ENCODE data around the gene IER5. TPM values are rescaled to one million over a fixed set of nuclear protein-coding genes. Genes with fewer than 3 reads are reported as not detected.
"Not testable (repeated sequence)": the region's sequence is repeated elsewhere in the genome, so short reads cannot be mapped to it uniquely, and the experiment has no call there.

The IER5 gene
- total and polyA plus RNA-seq, 3 experiments from 2014 or later, result 29.0 to 57.2 (median 52.3) TPM

DNA sequence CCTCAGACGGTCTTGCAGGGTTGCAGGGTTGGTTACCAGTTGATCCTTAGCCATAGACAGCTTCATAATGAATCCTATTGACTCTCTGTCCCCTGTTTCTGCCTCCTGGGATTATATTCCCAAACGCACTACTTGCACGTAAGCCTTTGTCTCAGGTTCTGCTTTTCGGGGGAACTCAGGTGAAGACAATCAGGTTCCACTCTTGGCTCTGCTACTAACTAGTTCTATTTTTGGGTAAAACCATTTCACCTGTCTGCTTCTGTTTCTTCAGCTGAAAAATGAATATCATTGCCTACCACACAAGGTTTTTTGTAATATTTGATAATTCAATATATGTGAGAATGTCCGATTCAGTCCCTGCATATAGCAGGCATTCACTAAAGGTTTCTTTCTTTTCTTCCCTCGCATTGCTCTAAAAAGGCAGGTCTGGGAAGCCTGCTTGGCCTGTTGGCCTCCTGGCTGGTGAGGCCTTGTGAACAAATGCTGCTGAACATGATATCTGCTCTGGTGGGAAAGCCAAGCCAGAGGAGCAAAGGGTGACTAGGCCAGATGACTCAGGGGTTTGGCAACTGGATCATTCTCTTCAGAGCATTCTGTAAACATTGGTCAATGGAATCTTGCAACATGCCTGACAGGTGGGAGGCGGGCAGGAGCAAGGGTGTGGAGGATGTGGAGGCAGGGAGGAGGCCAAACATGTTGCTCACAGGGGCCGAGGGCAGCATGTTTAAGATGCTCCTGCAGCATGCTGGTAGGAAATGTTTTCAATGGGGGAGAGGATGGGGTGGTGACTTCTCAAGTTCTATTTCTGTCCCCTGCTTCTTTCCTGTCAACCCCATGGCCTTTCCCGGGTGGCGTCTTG, 23.8 kb downstream of the IER5 start:
- no peaks in the 10 kb centered on the region for H3K27me3 ChIP-seq (ENCODE audit: insufficient read depth, low read length, poor library complexity, severe bottlenecking)
- ChIA-PET POLR2A (no interaction called here), CTCF (interaction anchor here (1.0 to 2.8 kb wide), 2 partner anchors 22 to 30 kb away, joined by 3 to 12 read pairs; no protein-coding TSS in a partner anchor)
- Mint-ChIP-seq H3K27ac (peak overlapping the region in 3 of 8 donors; percentile 18 to 81 (median 40)), H3K4me1 (no peaks in the 10 kb centered on the region), H3K4me3 (no peak overlapping the region), H3K9me3 (no peaks in the 10 kb centered on the region), H3K36me3 (no peaks in the 10 kb centered on the region), H3K27me3 (peaks cover 6 to 19% of the 10 kb centered on the region in 2 donors)
- no peak for DNase-seq
- no peak overlapping the region for H3K27ac ChIP-seq (ENCODE audit: low read depth, low read length)
- H3K9me3 ChIP-seq (ENCODE audit: low read length), result no peaks in the 10 kb centered on the region
- H3K4me3 ChIP-seq (ENCODE audit: low read length), result no peak overlapping the region
- H3K36me3 ChIP-seq (ENCODE audit: insufficient read depth, low read length), result no peaks in the 10 kb centered on the region
- H3K4me1 ChIP-seq (ENCODE audit: insufficient read depth, low read length), result peaks cover under 1% of the 10 kb centered on the region

DNA sequence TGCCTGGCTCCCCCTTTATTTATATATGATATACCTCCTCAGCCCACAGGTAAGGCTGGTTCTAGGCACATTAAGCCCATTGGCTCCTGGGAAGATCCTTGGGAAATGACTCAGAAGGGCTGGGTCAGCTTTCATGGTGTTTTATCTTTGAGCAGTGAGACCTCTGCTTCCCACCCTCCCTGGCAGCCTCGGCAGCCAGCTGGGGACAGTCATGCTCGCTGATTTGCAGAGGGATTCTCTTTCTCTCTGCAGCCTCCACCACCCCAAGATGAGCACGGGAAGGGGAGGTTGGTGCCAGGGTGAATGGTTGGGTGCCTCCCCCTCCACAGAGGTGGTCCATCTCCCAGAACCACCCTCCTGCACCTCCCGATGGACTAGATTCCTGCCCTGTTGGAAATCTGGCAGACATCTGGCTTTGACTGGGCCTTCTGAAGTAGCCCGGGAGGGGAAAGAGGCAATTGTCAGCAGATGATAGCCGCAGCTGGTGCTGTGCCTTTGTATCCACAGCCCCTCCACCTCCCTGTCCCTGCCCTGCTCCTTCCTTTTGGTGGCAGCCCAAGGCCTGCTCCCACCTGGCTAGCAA, 24.6 kb downstream of the IER5 start:
- ChIA-PET POLR2A (interaction anchor here (0.5 kb wide), 1 partner anchor 35 kb away, joined by 3 read pairs; no protein-coding TSS in a partner anchor), CTCF (no interaction called here)
- H3K9me3 ChIP-seq (ENCODE audit: low read length), result no peaks in the 10 kb centered on the region
- H3K9me3 Mint-ChIP-seq, result no peaks in the 10 kb centered on the region
- peaks cover 6 to 19% of the 10 kb centered on the region in 2 donors for H3K27me3 Mint-ChIP-seq
- no peak for DNase-seq
- no peak overlapping the region for H3K4me3 Mint-ChIP-seq
- H3K36me3 ChIP-seq (ENCODE audit: insufficient read depth, low read length), result no peaks in the 10 kb centered on the region
- H3K4me3 ChIP-seq (ENCODE audit: low read length), result no peak overlapping the region
- no peaks in the 10 kb centered on the region for H3K4me1 Mint-ChIP-seq
- H3K27ac Mint-ChIP-seq, result no peak overlapping the region
- no peak overlapping the region for H3K27ac ChIP-seq (ENCODE audit: low read depth, low read length)
- H3K4me1 ChIP-seq (ENCODE audit: insufficient read depth, low read length), result no peaks in the 10 kb centered on the region
- no peaks in the 10 kb centered on the region for H3K36me3 Mint-ChIP-seq
- no peaks in the 10 kb centered on the region for H3K27me3 ChIP-seq (ENCODE audit: insufficient read depth, low read length, poor library complexity, severe bottlenecking)

DNA sequence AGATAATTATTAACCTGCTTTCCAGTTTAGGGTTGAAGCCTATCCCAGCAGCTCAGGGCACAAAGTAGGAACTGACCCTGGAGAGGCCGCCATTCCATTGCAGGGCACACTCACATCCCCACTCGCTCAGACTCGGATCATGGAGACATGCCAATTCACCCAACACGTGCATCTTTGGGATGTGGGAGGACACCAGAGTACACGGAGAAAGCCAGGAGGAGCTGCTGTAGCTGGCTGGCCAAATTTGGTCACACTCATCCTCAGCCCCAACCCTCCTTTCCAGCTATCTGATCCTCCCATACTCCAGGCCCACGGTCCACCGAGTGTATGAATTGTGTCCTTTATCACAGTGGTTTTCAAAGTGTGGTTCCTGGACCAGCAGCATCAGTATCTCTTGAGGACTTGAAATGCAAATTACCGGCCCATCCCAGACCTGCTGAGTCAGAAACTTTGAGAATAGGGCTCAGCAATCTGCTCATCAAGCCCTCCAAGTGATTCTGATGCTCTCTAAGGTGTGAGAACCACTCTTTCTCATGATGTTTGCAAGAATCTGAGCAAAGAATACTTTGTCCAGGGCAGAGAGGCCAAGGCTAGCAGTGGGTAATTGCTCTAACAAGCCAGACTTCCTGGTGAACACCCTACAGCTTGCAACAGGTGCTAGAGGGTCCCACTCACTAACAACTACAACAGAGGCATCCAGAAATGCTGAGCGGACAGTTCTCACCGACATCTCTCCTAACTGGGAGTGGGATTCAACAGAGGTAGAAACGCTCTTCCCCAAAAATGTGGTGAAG, 26.3 kb downstream of the IER5 start:
- H3K4me3 Mint-ChIP-seq, result no peak overlapping the region
- Histone ChIP-seq H3K27me3 (ENCODE audit: insufficient read depth, low read length, poor library complexity, severe bottlenecking) (no peaks in the 10 kb centered on the region), H3K27ac (ENCODE audit: low read depth, low read length) (no peak overlapping the region), H3K4me1 (ENCODE audit: insufficient read depth, low read length) (no peaks in the 10 kb centered on the region), H3K4me3 (ENCODE audit: low read length) (no peak overlapping the region), H3K36me3 (ENCODE audit: insufficient read depth, low read length) (no peaks in the 10 kb centered on the region), H3K9me3 (ENCODE audit: low read length) (no peaks in the 10 kb centered on the region)
- no peaks in the 10 kb centered on the region for H3K9me3 Mint-ChIP-seq
- ChIA-PET POLR2A (interaction anchor here (0.6 kb wide), 1 partner anchor 10 kb away, joined by 7 read pairs; no protein-coding TSS in a partner anchor), CTCF (interaction anchor here (0.8 to 2.5 kb wide), 5 partner anchors 9 to 51 kb away, joined by 3 to 9 read pairs (median 3); no protein-coding TSS in a partner anchor)
- no peaks in the 10 kb centered on the region for H3K36me3 Mint-ChIP-seq
- H3K27me3 Mint-ChIP-seq, result peaks cover 6 to 15% of the 10 kb centered on the region in 2 donors
- H3K27ac Mint-ChIP-seq, result peak overlapping the region in 1 of 8 donors; percentile 38
- no peaks in the 10 kb centered on the region for H3K4me1 Mint-ChIP-seq
- DNase-seq, result no peak

DNA sequence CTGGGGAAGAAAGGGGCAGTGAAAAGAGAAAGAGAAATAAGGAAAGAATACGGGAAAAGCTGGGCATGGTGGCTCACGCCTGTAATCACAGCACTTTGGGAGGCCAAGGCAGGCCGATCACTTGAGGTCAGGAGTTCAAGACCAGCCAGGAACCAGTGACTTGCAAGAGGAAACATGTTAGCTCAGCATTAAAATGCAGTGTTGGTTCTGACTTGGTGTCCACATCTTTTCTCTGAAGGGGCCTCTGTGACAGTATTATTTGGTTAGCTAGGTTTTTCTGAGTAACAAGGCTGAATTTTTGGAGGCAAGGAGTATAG, 26.8 kb downstream of the IER5 start:
- H3K4me3 ChIP-seq (ENCODE audit: low read length), result no peak overlapping the region
- H3K27me3 ChIP-seq (ENCODE audit: insufficient read depth, low read length, poor library complexity, severe bottlenecking), result no peaks in the 10 kb centered on the region
- CTCF ChIA-PET, result interaction anchor here (0.8 to 2.5 kb wide), 5 partner anchors 10 to 50 kb away, joined by 3 to 9 read pairs (median 3); no protein-coding TSS in a partner anchor
- Mint-ChIP-seq H3K27me3 (peaks cover 6 to 13% of the 10 kb centered on the region in 2 donors), H3K4me3 (no peak overlapping the region), H3K9me3 (no peaks in the 10 kb centered on the region), H3K36me3 (no peaks in the 10 kb centered on the region), H3K4me1 (no peaks in the 10 kb centered on the region), H3K27ac (no peak overlapping the region)
- H3K36me3 ChIP-seq (ENCODE audit: insufficient read depth, low read length), result no peaks in the 10 kb centered on the region
- H3K27ac ChIP-seq (ENCODE audit: low read depth, low read length), result no peak overlapping the region
- POLR2A ChIA-PET, result no interaction called here
- DNase-seq, result no peak
- H3K9me3 ChIP-seq (ENCODE audit: low read length), result no peaks in the 10 kb centered on the region
- H3K4me1 ChIP-seq (ENCODE audit: insufficient read depth, low read length), result no peaks in the 10 kb centered on the region

DNA sequence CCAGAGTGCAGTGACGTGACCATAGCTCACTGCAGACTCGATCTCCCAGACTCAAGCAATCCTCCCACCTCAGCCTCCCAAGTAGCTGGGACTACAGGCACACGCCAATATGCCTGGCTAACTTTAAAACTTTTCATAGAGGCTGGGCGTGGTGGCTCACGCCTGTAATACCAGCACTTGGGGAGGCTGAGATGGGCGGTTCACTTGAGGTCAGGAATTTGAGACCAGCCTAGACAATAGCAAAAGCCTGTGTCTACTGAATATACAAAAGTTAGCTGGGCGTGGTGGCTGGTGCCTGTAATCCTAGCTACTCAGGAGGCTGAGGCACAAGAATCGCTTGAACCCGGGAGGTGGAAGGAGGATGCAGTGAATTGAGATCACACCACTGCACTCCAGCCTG, 27.5 kb downstream of the IER5 start:
- H3K4me3 Mint-ChIP-seq; H3K4me3 ChIP-seq (ENCODE audit: low read length); DNase-seq; POLR2A ChIA-PET; H3K27me3 ChIP-seq (ENCODE audit: insufficient read depth, low read length, poor library complexity, severe bottlenecking); H3K4me1 Mint-ChIP-seq; H3K4me1 ChIP-seq (ENCODE audit: insufficient read depth, low read length); H3K27ac ChIP-seq (ENCODE audit: low read depth, low read length); H3K27me3 Mint-ChIP-seq; H3K36me3 Mint-ChIP-seq; H3K9me3 ChIP-seq (ENCODE audit: low read length); H3K9me3 Mint-ChIP-seq; H3K27ac Mint-ChIP-seq; H3K36me3 ChIP-seq (ENCODE audit: insufficient read depth, low read length): not testable (repeated sequence)
- CTCF ChIA-PET, result interaction anchor here (0.8 to 2.5 kb wide), 5 partner anchors 10 to 50 kb away, joined by 3 to 9 read pairs (median 3); no protein-coding TSS in a partner anchor

DNA sequence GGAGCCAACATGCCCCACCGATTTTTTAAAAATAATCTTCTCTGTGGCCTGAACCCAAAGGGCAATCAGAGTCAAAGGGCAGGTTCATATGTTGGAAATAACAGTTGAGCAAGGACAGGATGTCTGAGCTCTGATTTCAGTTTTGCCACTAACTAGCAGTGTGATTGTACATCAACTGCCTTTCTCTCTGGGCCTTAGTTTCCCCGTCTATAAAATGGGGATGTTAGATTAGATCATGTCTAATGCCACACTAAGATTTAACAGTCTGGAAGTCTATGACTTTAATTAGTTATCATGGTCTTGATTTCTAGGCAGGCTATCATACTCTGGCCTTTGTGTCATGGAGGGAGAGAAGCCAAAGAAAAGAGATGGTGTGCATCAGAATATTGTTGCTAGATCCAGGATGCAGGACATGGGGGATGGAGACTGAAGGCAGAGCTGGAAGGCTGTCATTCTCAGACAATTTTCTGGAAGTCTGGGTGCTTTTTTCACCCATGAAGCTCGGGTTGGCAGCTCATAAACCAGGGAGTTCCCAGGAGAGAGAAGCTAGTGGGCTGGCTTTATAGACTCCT, 28.4 kb downstream of the IER5 start:
- H3K27me3 Mint-ChIP-seq, result peaks cover 2 to 3% of the 10 kb centered on the region in 2 donors
- H3K4me1 Mint-ChIP-seq, result no peaks in the 10 kb centered on the region
- no peaks in the 10 kb centered on the region for H3K36me3 Mint-ChIP-seq
- Histone ChIP-seq H3K36me3 (ENCODE audit: insufficient read depth, low read length) (no peaks in the 10 kb centered on the region), H3K9me3 (ENCODE audit: low read length) (no peaks in the 10 kb centered on the region), H3K4me1 (ENCODE audit: insufficient read depth, low read length) (no peaks in the 10 kb centered on the region), H3K27me3 (ENCODE audit: insufficient read depth, low read length, poor library complexity, severe bottlenecking) (no peaks in the 10 kb centered on the region), H3K27ac (ENCODE audit: low read depth, low read length) (no peak overlapping the region), H3K4me3 (ENCODE audit: low read length) (no peak overlapping the region)
- no peaks in the 10 kb centered on the region for H3K9me3 Mint-ChIP-seq
- CTCF ChIA-PET, result interaction anchor here (0.8 to 1.6 kb wide), 4 partner anchors 11 to 49 kb away, joined by 3 to 5 read pairs (median 3); no protein-coding TSS in a partner anchor
- POLR2A ChIA-PET, result interaction anchor here (0.6 kb wide), 1 partner anchor 21 kb away, joined by 6 read pairs; no protein-coding TSS in a partner anchor
- no peak overlapping the region for H3K27ac Mint-ChIP-seq
- H3K4me3 Mint-ChIP-seq, result no peak overlapping the region
- no peak for DNase-seq

DNA sequence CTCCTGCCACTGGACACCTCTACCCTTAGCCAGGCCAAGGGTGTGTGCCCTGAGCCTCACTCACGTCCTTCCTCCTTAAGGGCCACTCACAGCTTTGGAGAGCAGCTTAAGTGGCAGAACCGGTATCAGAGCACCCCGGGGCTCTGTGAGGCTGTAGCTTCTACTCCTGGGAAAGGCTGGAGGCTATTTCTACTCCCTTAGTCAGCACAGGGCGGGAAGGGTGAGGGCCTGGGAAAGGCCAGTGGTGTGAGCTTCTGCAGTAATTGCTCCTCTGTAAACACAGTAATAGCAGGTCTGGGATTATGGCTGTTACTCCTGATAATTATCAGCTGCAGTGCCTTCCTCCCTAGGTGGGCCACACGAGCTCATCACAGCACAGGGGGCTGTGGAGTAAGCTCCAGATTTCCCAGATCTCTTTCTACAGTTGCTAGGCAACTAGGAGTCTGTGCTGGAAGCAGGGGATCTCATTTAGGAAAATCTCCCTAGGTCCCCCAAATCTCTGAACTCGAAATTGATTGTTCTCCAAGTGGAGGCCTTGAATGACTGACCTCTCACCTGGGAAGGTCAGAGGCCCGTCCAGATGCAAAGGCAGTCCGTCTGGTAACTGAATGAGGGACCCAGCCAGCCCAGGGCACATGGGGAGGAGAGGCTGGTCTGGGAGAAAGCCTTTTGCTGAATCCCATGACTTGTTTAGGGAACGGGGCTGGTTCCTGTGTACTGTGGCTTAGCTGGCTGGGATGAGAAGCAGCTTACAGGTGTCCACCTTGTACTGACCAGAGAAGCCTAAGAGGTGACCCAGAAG, 29.3 kb downstream of the IER5 start:
- H3K27ac Mint-ChIP-seq, result peak overlapping the region in 1 of 8 donors; percentile 30
- Histone ChIP-seq H3K36me3 (ENCODE audit: insufficient read depth, low read length) (no peaks in the 10 kb centered on the region), H3K27me3 (ENCODE audit: insufficient read depth, low read length, poor library complexity, severe bottlenecking) (no peaks in the 10 kb centered on the region), H3K4me1 (ENCODE audit: insufficient read depth, low read length) (no peaks in the 10 kb centered on the region), H3K9me3 (ENCODE audit: low read length) (no peaks in the 10 kb centered on the region), H3K27ac (ENCODE audit: low read depth, low read length) (no peak overlapping the region), H3K4me3 (ENCODE audit: low read length) (no peak overlapping the region)
- no peaks in the 10 kb centered on the region for H3K36me3 Mint-ChIP-seq
- H3K4me3 Mint-ChIP-seq, result no peak overlapping the region
- peaks cover 0 to 2% of the 10 kb centered on the region in 2 donors for H3K27me3 Mint-ChIP-seq
- POLR2A ChIA-PET, result interaction anchor here (0.6 kb wide), 1 partner anchor 22 kb away, joined by 6 read pairs; no protein-coding TSS in a partner anchor
- no peaks in the 10 kb centered on the region for H3K9me3 Mint-ChIP-seq
- CTCF ChIA-PET, result interaction anchor here (0.8 to 1.6 kb wide), 3 partner anchors 10 to 14 kb away, joined by 3 to 5 read pairs (median 3); no protein-coding TSS in a partner anchor
- H3K4me1 Mint-ChIP-seq, result no peaks in the 10 kb centered on the region
- DNase-seq, result no peak
